ENCODE results near the gene PIGW. TPM values are rescaled to one million over a fixed set of nuclear protein-coding genes. Genes with fewer than 3 reads are reported as not detected.

The PIGW gene
- total and polyA plus RNA-seq, 10 of the 15 experiments (the other 5 are each of a cell fraction or from before 2014, with no cell fraction given): 6.0 to 31.5 (median 13.8) TPM

DNA sequence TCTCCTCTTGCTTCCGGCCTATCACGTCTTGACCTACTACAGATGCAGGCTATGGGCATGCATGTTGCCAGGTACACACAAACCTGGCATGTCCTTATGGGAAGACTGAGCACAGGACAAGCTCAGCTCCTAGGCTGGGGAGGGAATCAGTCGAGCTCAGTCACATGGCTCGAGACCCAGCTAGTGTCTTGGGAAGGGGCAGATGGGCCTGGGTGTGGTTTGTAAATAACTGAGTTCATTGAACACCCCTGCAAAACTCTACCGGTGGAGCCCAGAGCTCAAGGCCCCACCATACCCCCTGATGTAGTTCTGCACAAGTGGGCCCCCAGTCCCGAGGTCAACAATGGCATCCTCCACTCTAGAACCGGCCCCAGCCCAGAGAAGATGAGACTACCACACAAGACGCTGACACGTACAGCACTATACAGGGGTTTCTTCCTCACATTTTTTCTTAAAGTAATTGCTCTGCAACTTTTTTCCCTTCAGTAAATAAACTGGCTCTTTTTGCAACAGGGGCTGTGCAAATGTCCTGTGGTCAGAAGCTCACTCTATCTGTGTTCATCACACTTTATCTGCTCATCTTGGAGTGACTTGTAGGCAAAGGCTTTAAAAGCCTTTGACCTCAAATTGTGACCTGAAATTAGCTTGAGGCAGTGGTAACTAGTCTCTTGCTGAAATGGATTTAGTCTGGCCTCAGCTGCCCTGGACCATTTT lies 25.4 kb upstream of the PIGW start:
- ChIA-PET CTCF (no interaction called here), SMC1A (ENCODE audit: uncharacterized antibody, unreplicated experiment) (no interaction called here), RAD21 (ENCODE audit: unreplicated experiment) (no interaction called here), POLR2A (no interaction called here)
- H3K4me1 ChIP-seq (ENCODE audit: control insufficient read depth, insufficient read depth, low read length): no peaks in the 10 kb centered on the region
- H3K9me3 ChIP-seq (replicated peaks; ENCODE audit: control insufficient read depth, insufficient read depth, low read length): no peaks in the 10 kb centered on the region
- ATAC-seq (no peak), DNase-seq (ENCODE audit: low read depth, low spot score) (no peak), FAIRE-seq (no peak)
- no peak overlapping the region for H3K4me2 ChIP-seq (ENCODE audit: control insufficient read depth, insufficient read depth)
- 97% methylated on average over 9 of the region's 9 CpGs for WGBS (ENCODE audit: insufficient coverage, insufficient replicate concordance, low lambda C conversion rate, missing lambda C conversion rate)
- H3K79me2 ChIP-seq (ENCODE audit: control insufficient read depth, insufficient read depth, low read length): no peaks in the 10 kb centered on the region
- H3K27ac ChIP-seq (ENCODE audit: control insufficient read depth, insufficient read depth): no peak overlapping the region
- no peaks in the 10 kb centered on the region for H4K20me1 ChIP-seq (ENCODE audit: control insufficient read depth, insufficient read depth)
- H3K4me3 ChIP-seq: no peak overlapping the region
- no peak overlapping the region for H2AFZ ChIP-seq (ENCODE audit: control insufficient read depth, low read depth, low read length)
- H3K27me3 ChIP-seq (replicated peaks in 1 of 2; ENCODE audit: control insufficient read depth in 2 of 2, insufficient read depth in 2 of 2, low read length in 1 of 2): no peaks in the 10 kb centered on the region
- in situ Hi-C loops (cut with MboI) (no loop called here), intact Hi-C loops (cut with micrococcal nuclease; ENCODE audit: unreplicated experiment) (no loop called here)
- H3K9ac ChIP-seq (ENCODE audit: control insufficient read depth, insufficient read depth, low read length): no peak overlapping the region
- H3K36me3 ChIP-seq (ENCODE audit: control insufficient read depth in 2 of 2, insufficient read depth in 2 of 2, low read length in 1 of 2): peaks cover 16 to 21% of the 10 kb centered on the region in 2 experiments; a peak in 3 of 4 replicates
- TF ChIP-seq E4F1 (IDR thresholded peaks at IDR 0.05; ENCODE audit: borderline replicate concordance, partially characterized antibody) (no peak), POLR2A (IDR thresholded peaks at IDR 0.05; ENCODE audit: low read depth, low read length) (peak; percentile 7; the same call in 1 of the 2 replicates), RELA (IDR thresholded peaks at IDR 0.05; ENCODE audit: borderline replicate concordance, partially characterized antibody) (no peak)
- no TSS peak for BruUV-seq (replicated peaks)

DNA sequence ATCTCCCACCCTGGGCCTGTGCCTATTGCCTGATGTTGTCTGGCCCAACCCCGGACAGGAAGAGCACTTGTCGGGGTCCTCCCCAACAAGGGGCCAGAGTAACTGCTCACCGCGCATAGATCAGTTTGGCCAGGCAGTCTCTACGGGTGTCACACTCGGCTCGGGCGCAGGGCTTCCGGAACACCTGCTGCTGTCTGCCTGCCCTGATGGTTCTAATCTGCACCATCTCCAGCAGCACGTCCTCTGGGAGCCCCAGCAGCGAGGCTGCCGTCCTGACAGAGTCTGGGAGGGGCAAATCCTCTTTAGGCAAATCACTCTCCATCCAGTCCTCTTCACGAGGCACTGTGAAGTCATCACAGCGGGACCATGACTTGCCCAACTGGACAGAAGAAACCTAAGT lies 24.2 kb upstream of the PIGW start:
- ChIA-PET CTCF (no interaction called here), RAD21 (ENCODE audit: unreplicated experiment) (no interaction called here), POLR2A (no interaction called here), SMC1A (ENCODE audit: uncharacterized antibody, unreplicated experiment) (no interaction called here)
- WGBS (ENCODE audit: insufficient coverage, insufficient replicate concordance, low lambda C conversion rate, missing lambda C conversion rate): 88% methylated on average over 14 of the region's 14 CpGs
- in situ Hi-C loops (cut with MboI) (no loop called here), intact Hi-C loops (cut with micrococcal nuclease; ENCODE audit: unreplicated experiment) (no loop called here)
- Histone ChIP-seq H2AFZ (ENCODE audit: control insufficient read depth, low read depth, low read length) (no peak overlapping the region), H3K4me3 (no peak overlapping the region), H3K9me3 (replicated peaks; ENCODE audit: control insufficient read depth, insufficient read depth, low read length) (no peaks in the 10 kb centered on the region), H3K36me3 (ENCODE audit: control insufficient read depth in 2 of 2, insufficient read depth in 2 of 2, low read length in 1 of 2) (peaks cover 19 to 20% of the 10 kb centered on the region in 2 experiments; a peak in 3 of 4 replicates), H4K20me1 (ENCODE audit: control insufficient read depth, insufficient read depth) (no peaks in the 10 kb centered on the region), H3K27ac (ENCODE audit: control insufficient read depth, insufficient read depth) (no peak overlapping the region), H3K4me2 (ENCODE audit: control insufficient read depth, insufficient read depth) (no peak overlapping the region), H3K4me1 (ENCODE audit: control insufficient read depth, insufficient read depth, low read length) (no peaks in the 10 kb centered on the region), H3K9ac (ENCODE audit: control insufficient read depth, insufficient read depth, low read length) (no peak overlapping the region), H3K27me3 (replicated peaks in 1 of 2; ENCODE audit: control insufficient read depth in 2 of 2, insufficient read depth in 2 of 2, low read length in 1 of 2) (no peaks in the 10 kb centered on the region), H3K79me2 (ENCODE audit: control insufficient read depth, insufficient read depth, low read length) (no peaks in the 10 kb centered on the region)
- no peak for FAIRE-seq
- no peak for DNase-seq (ENCODE audit: low read depth, low spot score)
- ATAC-seq: no peak
- BruUV-seq (replicated peaks): no TSS peak
- no peak for TF ChIP-seq GABPA (IDR thresholded peaks at IDR 0.05; ENCODE audit: low read depth)
- TF ChIP-seq POLR2A (IDR thresholded peaks at IDR 0.05; ENCODE audit: low read depth, low read length): no peak
- no peak for TF ChIP-seq HDAC2 (IDR thresholded peaks at IDR 0.05)
- TF ChIP-seq TCF12 (IDR thresholded peaks at IDR 0.05; ENCODE audit: low read depth, low read length): no peak
- TF ChIP-seq RCOR1 (conservative IDR thresholded peaks at IDR 0.05; ENCODE audit: low read depth, low read length): no peak
- TF ChIP-seq, protein P1, sequence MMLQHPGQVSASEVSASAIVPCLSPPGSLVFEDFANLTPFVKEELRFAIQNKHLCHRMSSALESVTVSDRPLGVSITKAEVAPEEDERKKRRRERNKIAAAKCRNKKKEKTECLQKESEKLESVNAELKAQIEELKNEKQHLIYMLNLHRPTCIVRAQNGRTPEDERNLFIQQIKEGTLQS (IDR thresholded peaks at IDR 0.05; ENCODE audit: borderline replicate concordance, extremely low read depth, low read depth, low read length): no peak
- TF ChIP-seq MTA2 (IDR thresholded peaks at IDR 0.05; ENCODE audit: low read depth): no peak
- TF ChIP-seq BMI1 (IDR thresholded peaks at IDR 0.05; ENCODE audit: borderline replicate concordance): no peak
- TF ChIP-seq BHLHE40 (IDR thresholded peaks at IDR 0.05; ENCODE audit: borderline replicate concordance in 1 of 2, low read depth in 2 of 2, low read length in 1 of 2): no peak
- TF ChIP-seq, protein P2, sequence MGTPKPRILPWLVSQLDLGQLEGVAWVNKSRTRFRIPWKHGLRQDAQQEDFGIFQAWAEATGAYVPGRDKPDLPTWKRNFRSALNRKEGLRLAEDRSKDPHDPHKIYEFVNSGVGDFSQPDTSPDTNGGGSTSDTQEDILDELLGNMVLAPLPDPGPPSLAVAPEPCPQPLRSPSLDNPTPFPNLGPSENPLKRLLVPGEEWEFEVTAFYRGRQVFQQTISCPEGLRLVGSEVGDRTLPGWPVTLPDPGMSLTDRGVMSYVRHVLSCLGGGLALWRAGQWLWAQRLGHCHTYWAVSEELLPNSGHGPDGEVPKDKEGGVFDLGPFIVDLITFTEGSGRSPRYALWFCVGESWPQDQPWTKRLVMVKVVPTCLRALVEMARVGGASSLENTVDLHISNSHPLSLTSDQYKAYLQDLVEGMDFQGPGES (IDR thresholded peaks at IDR 0.05): no peak
- no peak for TF ChIP-seq EED (IDR thresholded peaks at IDR 0.05; ENCODE audit: low read depth)
